LNCAP (cell line): ENCODE data around the gene CDCA5.

Experiments used
- TF ChIP-seq, protein P1 (sequence below): fragments of 450-650 bp; IDR thresholded peaks from 2 replicates; pipeline ENCODE4 v1.5.1; 2017; ENCODE audit warnings: mild to moderate bottlenecking

CDCA5 gene

DNA sequence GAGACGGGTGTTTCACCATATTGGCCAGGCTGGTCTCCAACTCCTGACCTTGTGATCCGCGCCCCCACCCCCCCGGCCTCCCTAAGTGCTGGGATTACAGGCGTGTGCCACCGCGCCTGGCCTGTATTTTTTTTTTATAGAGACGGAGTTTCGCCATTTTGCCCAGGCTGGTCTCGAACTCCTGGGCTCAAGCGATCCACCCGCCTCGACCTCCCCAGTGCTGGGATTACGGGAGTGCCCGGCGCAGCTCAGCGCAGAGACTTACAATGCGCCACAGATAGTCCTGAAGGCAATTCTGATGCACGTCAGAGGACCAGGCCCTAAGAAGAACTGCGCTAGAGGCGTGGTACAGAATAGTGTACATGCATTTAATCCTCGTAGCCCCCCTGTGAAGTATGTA is 11.6 kb upstream of the CDCA5 start:
- TF ChIP-seq, protein P1, sequence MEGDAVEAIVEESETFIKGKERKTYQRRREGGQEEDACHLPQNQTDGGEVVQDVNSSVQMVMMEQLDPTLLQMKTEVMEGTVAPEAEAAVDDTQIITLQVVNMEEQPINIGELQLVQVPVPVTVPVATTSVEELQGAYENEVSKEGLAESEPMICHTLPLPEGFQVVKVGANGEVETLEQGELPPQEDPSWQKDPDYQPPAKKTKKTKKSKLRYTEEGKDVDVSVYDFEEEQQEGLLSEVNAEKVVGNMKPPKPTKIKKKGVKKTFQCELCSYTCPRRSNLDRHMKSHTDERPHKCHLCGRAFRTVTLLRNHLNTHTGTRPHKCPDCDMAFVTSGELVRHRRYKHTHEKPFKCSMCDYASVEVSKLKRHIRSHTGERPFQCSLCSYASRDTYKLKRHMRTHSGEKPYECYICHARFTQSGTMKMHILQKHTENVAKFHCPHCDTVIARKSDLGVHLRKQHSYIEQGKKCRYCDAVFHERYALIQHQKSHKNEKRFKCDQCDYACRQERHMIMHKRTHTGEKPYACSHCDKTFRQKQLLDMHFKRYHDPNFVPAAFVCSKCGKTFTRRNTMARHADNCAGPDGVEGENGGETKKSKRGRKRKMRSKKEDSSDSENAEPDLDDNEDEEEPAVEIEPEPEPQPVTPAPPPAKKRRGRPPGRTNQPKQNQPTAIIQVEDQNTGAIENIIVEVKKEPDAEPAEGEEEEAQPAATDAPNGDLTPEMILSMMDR, result no peak

DNA sequence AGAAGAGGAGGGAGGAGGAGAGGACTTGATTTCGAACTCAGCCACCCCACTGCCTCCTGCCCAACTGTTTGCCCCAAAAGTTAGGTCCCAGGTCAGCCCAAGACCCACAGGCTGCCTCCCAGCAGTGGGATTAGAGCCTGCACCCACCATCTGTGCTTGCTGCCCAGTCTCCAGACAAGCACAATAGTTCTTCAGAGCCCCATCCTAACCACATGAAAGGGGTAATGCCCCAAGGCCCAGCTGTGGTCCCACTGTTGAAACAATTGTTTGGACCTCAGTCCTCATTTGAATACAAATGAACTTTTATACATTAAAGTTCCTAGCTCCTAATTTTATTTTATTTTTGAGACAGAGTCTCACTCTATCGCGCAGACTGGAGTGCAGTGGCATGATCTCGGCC is 6.8 kb upstream of the CDCA5 start:
- TF ChIP-seq, protein P1, result no peak

DNA sequence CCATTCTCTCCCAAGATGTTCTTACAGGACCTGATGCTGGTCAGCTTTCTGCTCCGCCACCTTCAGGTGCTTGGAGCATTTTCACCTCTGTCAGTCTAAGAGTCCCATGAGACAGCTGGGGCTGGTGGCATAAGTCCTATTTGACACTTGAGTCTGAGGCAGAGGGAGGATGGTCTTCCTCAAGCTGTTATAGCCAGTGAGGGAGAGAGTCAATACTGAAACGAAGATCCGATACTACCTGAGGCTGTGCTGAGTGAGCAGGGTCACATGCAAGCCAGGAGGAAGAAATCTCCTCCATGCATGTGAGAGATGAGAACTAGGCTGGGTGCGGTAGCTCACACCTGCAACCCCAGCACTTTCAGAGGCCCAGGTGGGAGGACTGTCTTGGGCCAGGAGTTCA is 5.8 kb upstream of the CDCA5 start:
- TF ChIP-seq, protein P1, result no peak

DNA sequence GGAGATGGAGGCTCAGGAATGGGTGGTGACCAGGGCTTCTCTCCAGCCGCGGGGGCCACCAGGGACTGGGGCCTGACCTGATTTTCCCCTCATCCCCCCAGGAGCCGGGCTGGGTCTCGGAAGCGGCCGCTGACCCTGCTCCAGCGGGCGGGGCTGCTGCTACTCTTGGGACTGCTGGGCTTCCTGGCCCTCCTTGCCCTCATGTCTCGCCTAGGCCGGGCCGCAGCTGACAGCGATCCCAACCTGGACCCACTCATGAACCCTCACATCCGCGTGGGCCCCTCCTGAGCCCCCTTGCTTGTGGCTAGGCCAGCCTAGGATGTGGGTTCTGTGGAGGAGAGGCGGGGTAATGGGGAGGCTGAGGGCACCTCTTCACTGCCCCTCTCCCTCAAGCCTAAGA is 4.0 kb upstream of the CDCA5 start:
- TF ChIP-seq, protein P1, result no peak

DNA sequence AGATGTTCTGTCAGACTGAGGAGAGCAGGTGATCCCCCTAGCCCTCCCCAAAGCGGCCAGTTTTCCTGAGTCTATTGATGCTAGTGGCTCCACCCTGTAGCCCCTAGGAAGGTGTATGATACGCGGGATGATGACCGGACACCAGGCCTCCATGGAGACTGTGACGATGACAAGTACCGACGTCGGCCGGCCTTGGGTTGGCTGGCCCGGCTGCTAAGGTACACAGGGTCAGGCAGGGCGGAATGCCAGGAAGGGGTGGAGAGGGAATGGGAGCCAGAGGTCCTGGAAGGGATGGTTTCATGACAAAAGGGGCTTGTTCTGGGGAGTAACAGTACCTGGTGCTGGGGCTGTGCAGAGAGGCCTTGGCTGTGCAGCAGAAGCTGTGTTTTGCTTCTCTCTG is 3.4 kb upstream of the CDCA5 start:
- TF ChIP-seq, protein P1, result no peak

DNA sequence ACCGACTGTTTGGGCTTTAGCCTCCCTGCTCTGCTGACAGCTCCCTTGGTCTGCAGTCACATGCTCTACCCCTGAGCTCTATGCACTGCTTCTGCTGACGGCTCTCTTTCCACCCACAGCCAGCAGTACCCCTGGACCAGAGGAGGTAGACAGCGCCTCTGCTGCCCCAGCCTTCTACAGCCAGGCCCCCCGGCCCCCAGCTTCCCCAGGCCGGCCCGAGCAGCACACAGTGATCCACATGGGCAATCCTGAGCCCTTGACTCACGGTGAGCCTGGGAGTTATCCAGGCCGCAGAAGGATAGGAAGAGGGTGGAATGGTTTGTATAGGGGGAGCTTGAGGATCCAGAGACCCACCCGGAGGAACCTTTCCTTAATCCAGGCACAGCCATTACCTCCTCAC is 3.0 kb upstream of the CDCA5 start:
- TF ChIP-seq, protein P1, result no peak

DNA sequence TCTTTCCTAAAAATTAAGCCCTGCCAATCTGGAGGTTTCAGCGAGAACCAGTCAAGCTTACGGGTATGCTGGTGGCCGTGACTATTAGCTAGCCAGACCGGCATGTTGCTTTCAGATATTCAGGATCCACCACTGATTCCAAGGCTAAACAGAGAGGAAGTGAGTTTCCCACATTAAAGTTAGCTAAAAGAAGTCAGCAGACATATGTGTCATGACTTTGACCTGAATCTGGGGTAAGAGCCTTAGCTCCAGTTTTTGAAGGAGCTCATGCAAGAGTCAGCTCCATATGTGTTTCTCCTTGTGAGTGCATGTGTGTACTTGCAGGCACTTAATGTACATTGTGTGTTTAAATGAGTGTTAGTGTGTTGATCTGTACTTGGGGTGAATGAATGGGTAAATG is 1.6 kb upstream of the CDCA5 start:
- TF ChIP-seq, protein P1, result no peak

DNA sequence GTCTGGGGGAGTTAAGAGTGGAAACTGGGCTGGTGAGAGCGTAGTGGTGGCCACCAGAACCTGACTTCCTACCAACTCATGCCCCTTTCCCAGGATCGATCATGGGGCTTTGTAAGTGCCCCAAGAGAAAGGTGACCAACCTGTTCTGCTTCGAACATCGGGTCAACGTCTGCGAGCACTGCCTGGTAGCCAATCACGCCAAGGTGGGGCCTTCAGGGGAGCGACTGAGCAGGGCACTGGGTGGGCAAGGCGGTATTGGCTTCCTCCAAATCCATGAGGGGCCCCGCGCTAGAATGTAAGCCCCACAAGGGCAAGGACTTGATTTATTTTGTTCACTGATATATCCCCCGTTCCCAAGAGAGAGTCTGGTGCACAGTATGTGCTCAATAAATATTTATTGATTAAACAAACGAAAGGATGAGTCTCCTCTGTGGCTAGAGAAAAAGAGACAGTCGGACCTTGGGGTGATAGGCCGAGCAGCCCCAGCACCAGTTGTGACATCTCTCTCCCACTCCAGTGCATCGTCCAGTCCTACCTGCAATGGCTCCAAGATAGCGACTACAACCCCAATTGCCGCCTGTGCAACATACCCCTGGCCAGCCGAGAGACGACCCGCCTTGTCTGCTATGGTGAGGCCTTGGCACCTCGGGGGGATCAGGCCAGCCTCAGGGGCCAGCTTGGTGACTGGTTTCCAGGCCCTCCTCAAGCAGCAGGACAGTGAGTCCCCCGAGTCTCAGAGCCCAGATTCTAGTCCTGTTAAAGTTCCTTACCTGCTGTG is 947 bp upstream of the CDCA5 start:
- TF ChIP-seq, protein P1, result no peak
